Activated T-helper 1 cell treated with anti-CD3 and anti-CD28 coated beads, Interleukin-12 subunit alpha, Interleukin-12 subunit beta, Interleukin-2, Interleukin-4 antibody, amounts not matched to agents 30 ng/mL and 10 ng/mL and 1 ng/mL, durations not matched to agents 14 hours and 24 hours and 36 hours (primary cell): ENCODE data around the gene GNG13. TPM values are rescaled to one million over a fixed set of nuclear protein-coding genes. Genes with fewer than 3 reads are reported as not detected.
"Not testable (repeated sequence)": the region's sequence is repeated elsewhere in the genome, so short reads cannot be mapped to it uniquely, and the experiment has no call there.

ENCODE experiments used
- DNase-seq: peaks from one replicate; pipeline ENCODE4 v3.0.0; 2021; ENCODE audit warnings: low spot score
- H3K27ac Mint-ChIP-seq: one replicate; pipeline ENCODE4 v1.8.0; 2021; ENCODE audit warnings: mild to moderate bottlenecking, mixed read lengths
- H3K27me3 Mint-ChIP-seq: one replicate; pipeline ENCODE4 v1.8.0; 2022; ENCODE audit warnings: mild to moderate bottlenecking, moderate library complexity, mixed read lengths; ENCODE audit not compliant: insufficient read depth
- H3K36me3 Mint-ChIP-seq: one replicate; pipeline ENCODE4 v1.8.0; 2021; ENCODE audit warnings: low read depth, mixed read lengths
- H3K4me1 Mint-ChIP-seq: one replicate; pipeline ENCODE4 v1.8.0; 2021; ENCODE audit warnings: low read depth, mixed read lengths
- H3K4me3 Mint-ChIP-seq: one replicate; pipeline ENCODE4 v1.8.0; 2021; ENCODE audit warnings: mild to moderate bottlenecking, moderate library complexity, mixed read lengths
- H3K9me3 Mint-ChIP-seq: one replicate; pipeline ENCODE4 v1.8.0; 2021; ENCODE audit warnings: mixed read lengths
- intact Hi-C: fragments of 100-400 bp; cut with micrococcal nuclease; formaldehyde crosslinking; loops from one replicate; pipeline ENCODE4 v1.15.1; 2024
- total RNA-seq: library from RNA; stranded (reverse); gene quantifications from 2 replicates; pipeline ENCODE4 v1.2.3, GENCODE V29; 2022

Gene GNG13
- total RNA-seq, 1 donor from 2014 or later = not detected

GRCh38 chr16:839643-840408 lies 39.3 kb upstream of the GNG13 start:
- DNase-seq = no peak
- no peaks in the 10 kb centered on the region for H3K36me3 Mint-ChIP-seq
- H3K27ac Mint-ChIP-seq = no peak overlapping the region
- no peak overlapping the region for H3K4me3 Mint-ChIP-seq
- H3K4me1 Mint-ChIP-seq = no peaks in the 10 kb centered on the region
- peaks cover 9% of the 10 kb centered on the region for H3K9me3 Mint-ChIP-seq
- H3K27me3 Mint-ChIP-seq = no peaks in the 10 kb centered on the region
- intact Hi-C loops = no loop called here

DNA sequence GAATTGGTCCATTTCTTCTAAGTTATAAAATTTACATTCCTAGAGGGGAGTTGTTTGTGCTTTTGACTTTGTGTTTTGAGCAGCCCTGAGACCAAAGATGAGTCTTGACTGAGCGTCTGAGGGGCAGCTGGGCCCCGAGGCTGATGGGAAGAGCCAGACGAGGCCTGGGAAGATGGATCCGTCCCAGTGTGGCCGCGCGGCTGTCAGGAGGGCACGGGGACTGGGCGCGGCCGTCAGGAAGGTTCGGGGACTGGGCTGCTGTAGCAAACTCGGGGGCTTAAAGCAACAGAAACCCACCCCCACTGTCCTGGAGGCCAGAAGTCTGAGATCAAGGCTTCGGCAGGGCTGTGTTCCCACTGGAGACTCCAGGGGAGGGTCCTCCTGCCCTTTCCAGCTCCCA lies 38.2 kb upstream of the GNG13 start:
- H3K4me1 Mint-ChIP-seq = no peaks in the 10 kb centered on the region
- no peaks in the 10 kb centered on the region for H3K36me3 Mint-ChIP-seq
- no peak for DNase-seq

DNA sequence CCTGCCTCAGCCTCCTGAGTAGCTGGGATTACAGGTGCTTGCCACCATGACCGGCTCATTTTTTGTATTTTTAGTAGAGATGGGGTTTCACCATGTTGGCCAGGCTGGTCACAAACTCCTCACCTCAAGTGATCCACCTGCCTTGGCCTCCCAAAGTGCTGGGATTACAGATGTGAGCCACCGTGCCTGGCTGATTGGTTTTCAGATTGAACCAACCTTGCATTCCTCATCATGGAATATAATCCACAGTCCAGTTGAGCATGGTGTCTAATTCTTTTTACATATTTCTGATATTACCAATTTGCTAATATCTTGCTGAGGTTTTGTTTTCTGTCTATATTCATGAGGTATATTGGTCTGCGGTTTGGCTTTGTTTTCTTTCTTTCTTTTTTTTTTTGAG lies 36.3 kb upstream of the GNG13 start:
- H3K4me1 Mint-ChIP-seq, DNase-seq, H3K27ac Mint-ChIP-seq, H3K27me3 Mint-ChIP-seq, H3K4me3 Mint-ChIP-seq, H3K9me3 Mint-ChIP-seq, H3K36me3 Mint-ChIP-seq, intact Hi-C loops: not testable (repeated sequence)

More for the DNA sequence above, 38.2 kb upstream of the GNG13 start:
- intact Hi-C loops = no loop called here
- Mint-ChIP-seq H3K9me3 (peaks cover 9% of the 10 kb centered on the region), H3K4me3 (no peak overlapping the region), H3K27ac (no peak overlapping the region), H3K27me3 (no peaks in the 10 kb centered on the region)

- intact Hi-C loops = no loop called here
- H3K36me3 Mint-ChIP-seq = no peaks in the 10 kb centered on the region
- H3K4me1 Mint-ChIP-seq = no peaks in the 10 kb centered on the region
- no peak overlapping the region for H3K4me3 Mint-ChIP-seq
- no peaks in the 10 kb centered on the region for H3K27me3 Mint-ChIP-seq
- DNase-seq = no peak
- no peak overlapping the region for H3K27ac Mint-ChIP-seq
- H3K9me3 Mint-ChIP-seq = peaks cover 9% of the 10 kb centered on the region
These were observed 35.7 kb upstream of the GNG13 start for GRCh38 chr16:836221-836620.

GRCh38 chr16:835373-835772 lies 34.8 kb upstream of the GNG13 start:
- Mint-ChIP-seq H3K4me3 (no peak overlapping the region), H3K9me3 (peaks cover 9% of the 10 kb centered on the region), H3K4me1 (no peaks in the 10 kb centered on the region), H3K36me3 (no peaks in the 10 kb centered on the region), H3K27ac (no peak overlapping the region), H3K27me3 (no peaks in the 10 kb centered on the region)
- intact Hi-C loops = no loop called here
- no peak for DNase-seq

DNA sequence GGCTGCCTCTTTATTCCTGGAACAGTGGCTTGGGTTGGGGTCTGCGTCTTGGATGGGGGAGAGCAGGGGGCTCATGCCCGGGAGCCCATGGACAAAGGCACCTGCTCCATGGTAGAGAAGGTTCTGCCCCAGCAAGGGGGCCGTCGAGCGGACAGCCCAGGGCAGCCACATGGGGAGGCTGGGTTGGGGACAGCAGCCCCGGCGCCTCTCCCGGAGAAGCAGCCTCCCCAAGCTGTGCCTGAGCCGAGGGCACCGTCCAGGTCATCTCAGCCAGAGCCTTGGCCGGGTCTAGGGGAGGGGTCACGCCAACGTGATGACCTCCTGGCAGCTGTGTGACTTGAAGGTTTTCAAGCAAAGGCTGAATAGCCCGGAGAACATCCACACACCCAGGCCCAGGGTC lies 32.9 kb upstream of the GNG13 start:
- H3K4me3 Mint-ChIP-seq = no peak overlapping the region
- no peak for DNase-seq
- no peaks in the 10 kb centered on the region for H3K27me3 Mint-ChIP-seq
- no peaks in the 10 kb centered on the region for H3K4me1 Mint-ChIP-seq
- no peak overlapping the region for H3K27ac Mint-ChIP-seq
- intact Hi-C loops = no loop called here
- no peaks in the 10 kb centered on the region for H3K36me3 Mint-ChIP-seq
- peaks cover 9% of the 10 kb centered on the region for H3K9me3 Mint-ChIP-seq

DNA sequence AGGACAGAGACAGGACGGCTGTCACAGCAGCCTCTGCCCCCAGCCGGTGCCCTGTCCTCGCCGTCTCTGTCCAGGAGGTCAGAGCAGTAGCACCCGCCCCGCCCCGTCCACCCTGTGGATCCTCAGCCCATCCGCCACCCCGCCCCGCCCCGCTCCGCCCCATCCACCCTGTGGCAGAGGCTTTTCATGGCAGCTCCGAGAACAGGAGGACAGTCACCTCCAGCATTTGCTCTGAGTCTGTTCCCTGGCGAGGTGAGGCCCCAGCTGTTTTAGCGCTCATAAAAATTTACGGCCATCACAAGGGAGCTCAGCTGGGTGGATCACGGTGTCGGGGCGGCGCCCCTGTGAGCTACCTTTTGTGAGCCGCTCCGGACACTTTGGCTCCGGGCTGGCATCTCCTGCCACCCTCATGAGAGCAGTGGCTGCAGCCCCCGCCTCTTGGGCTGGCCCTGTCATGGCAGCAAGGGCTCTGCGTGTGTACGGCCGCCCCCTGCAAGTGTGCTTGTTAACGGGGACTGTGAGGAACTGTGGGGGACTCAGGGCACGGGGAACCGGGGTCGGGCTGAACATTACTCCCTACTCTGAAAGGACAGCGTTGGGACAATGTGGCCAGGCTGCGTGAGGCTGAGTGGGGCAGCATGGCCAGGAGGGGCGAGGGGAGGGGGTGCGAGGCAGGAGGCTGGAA lies 32.3 kb upstream of the GNG13 start:
- no peak overlapping the region for H3K4me3 Mint-ChIP-seq

DNA sequence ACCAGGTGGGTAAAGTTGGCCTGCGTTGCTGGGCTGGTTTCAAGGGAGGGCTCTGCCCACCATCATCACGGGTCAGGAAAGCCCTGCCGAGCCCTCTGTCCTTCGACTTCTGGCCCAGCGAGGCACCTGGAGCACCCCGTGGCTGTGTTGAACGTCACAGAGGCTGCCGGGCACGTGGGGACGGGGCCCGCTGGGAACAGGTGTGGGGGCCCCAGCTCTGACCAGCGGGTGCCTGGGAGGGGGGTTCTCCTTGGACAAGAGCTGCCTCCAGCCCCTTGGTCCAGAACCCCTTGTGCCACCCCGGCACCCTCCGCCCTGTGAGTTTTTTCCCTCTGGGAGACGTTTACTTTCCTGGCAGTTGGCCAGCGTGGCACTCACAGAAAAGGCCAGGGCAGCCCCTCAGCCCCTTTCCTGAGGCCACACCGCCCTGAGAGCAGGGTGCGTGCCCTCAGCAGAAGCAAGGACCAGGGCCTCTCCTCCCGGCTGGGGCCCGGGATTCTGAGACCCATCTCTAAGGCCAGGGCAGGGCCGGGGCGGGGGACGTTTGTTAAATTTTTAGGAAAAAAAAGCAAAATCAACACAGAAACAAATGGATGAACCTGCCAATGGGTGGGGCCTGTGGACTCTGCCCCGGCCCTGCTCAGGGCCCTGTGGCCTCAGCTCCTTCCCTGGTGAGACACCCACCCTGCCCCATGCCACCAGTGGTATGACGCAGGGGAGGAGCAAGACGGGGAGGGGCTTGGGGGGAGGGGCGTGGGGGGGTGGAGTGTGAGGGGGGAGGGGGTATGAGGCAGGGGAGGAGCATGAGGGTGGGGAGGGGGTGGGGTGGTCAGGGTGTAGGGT lies 31.3 kb upstream of the GNG13 start:
- intact Hi-C loops = no loop called here
- H3K4me3 Mint-ChIP-seq = no peak overlapping the region
- no peak for DNase-seq
- no peaks in the 10 kb centered on the region for H3K36me3 Mint-ChIP-seq
- no peaks in the 10 kb centered on the region for H3K27me3 Mint-ChIP-seq
- H3K9me3 Mint-ChIP-seq = peaks cover 7% of the 10 kb centered on the region
- no peak overlapping the region for H3K27ac Mint-ChIP-seq
- no peaks in the 10 kb centered on the region for H3K4me1 Mint-ChIP-seq

More for the DNA sequence above, 32.3 kb upstream of the GNG13 start:
- no peak for DNase-seq
- no peaks in the 10 kb centered on the region for H3K27me3 Mint-ChIP-seq
- no peak overlapping the region for H3K27ac Mint-ChIP-seq
- no peaks in the 10 kb centered on the region for H3K4me1 Mint-ChIP-seq
- peaks cover 9% of the 10 kb centered on the region for H3K9me3 Mint-ChIP-seq
- H3K36me3 Mint-ChIP-seq = no peaks in the 10 kb centered on the region
- intact Hi-C loops = no loop called here

- intact Hi-C loops = no loop called here
- Mint-ChIP-seq H3K9me3 (no peaks in the 10 kb centered on the region), H3K27me3 (no peaks in the 10 kb centered on the region), H3K4me3 (no peak overlapping the region), H3K4me1 (no peaks in the 10 kb centered on the region), H3K27ac (no peak overlapping the region), H3K36me3 (no peaks in the 10 kb centered on the region)
- DNase-seq = no peak
These were observed 30.5 kb upstream of the GNG13 start for GRCh38 chr16:830871-831570.

GRCh38 chr16:830107-830870 lies 29.8 kb upstream of the GNG13 start:
- intact Hi-C loops = no loop called here
- DNase-seq = no peak
- no peaks in the 10 kb centered on the region for H3K36me3 Mint-ChIP-seq
- no peaks in the 10 kb centered on the region for H3K9me3 Mint-ChIP-seq
- H3K4me3 Mint-ChIP-seq = no peak overlapping the region
- no peaks in the 10 kb centered on the region for H3K4me1 Mint-ChIP-seq
- H3K27me3 Mint-ChIP-seq = no peaks in the 10 kb centered on the region
- H3K27ac Mint-ChIP-seq = no peak overlapping the region

GRCh38 chr16:828891-829290 lies 28.4 kb upstream of the GNG13 start:
- H3K4me1 Mint-ChIP-seq = no peaks in the 10 kb centered on the region
- H3K9me3 Mint-ChIP-seq = no peaks in the 10 kb centered on the region
- no peaks in the 10 kb centered on the region for H3K27me3 Mint-ChIP-seq
- intact Hi-C loops = no loop called here
- H3K4me3 Mint-ChIP-seq = no peak overlapping the region
- H3K36me3 Mint-ChIP-seq = no peaks in the 10 kb centered on the region
- no peak for DNase-seq
- no peak overlapping the region for H3K27ac Mint-ChIP-seq

- Mint-ChIP-seq H3K4me1 (no peaks in the 10 kb centered on the region), H3K27me3 (no peaks in the 10 kb centered on the region), H3K27ac (no peak overlapping the region), H3K36me3 (no peaks in the 10 kb centered on the region), H3K4me3 (no peak overlapping the region), H3K9me3 (no peaks in the 10 kb centered on the region)
- intact Hi-C loops = no loop called here
- DNase-seq = no peak
These were observed 27.0 kb upstream of the GNG13 start for GRCh38 chr16:827513-827912.
